Gastroesophageal sphincter (tissue), 4 donors: ENCODE measurements around the gene TBC1D25. TPM values are rescaled to one million over a fixed set of nuclear protein-coding genes. Genes with fewer than 3 reads are reported as not detected.
A peak's percentile ranks its signal among the peaks of the same experiment; 100 is the strongest.
"Not testable (repeated sequence)": the region's sequence is repeated elsewhere in the genome, so short reads cannot be mapped to it uniquely, and the experiment has no call there.

Experiments used
- ATAC-seq: fragments of 150-250 bp; one replicate; pipeline ENCODE4 v1.9.1; 2016; ENCODE audit warnings: mild to moderate bottlenecking, moderate library complexity
- H3K27ac ChIP-seq, 4 donors: fragments of 200-600 bp; sonication (generic) in 3 of 4; 1 replicate in 3 of 4; 2 replicates in 1 of 4; pipeline ENCODE4 v1.5.1; 2016 to 2019
- H3K27me3 ChIP-seq: fragments of 200-600 bp; sonication (generic); one replicate; pipeline ENCODE4 v1.5.1; 2019
- H3K36me3 ChIP-seq, 2 donors: fragments of 200-600 bp; sonication (generic); one replicate each; pipeline ENCODE4 v1.5.1; 2019; ENCODE audit warnings: control low read depth in 1 of 2
- H3K4me1 ChIP-seq, 3 donors: fragments of 200-600 bp; sonication (generic); 1 replicate in 2 of 3; 2 replicates in 1 of 3; pipeline ENCODE4 v1.5.1; 2016 to 2019; ENCODE audit warnings: control low read depth in 2 of 3
- H3K4me3 ChIP-seq, 2 donors: fragments of 200-600 bp; sonication (generic); one replicate each; pipeline ENCODE4 v1.5.1; 2019; ENCODE audit warnings: mild to moderate bottlenecking in 1 of 2, moderate library complexity in 1 of 2
- H3K9me3 ChIP-seq, 3 donors: fragments of 200-600 bp; sonication (generic); one replicate each; pipeline ENCODE4 v1.5.1; 2017 to 2019; ENCODE audit warnings: control low read depth in 2 of 3
- CTCF ChIP-seq, 4 experiments: fragments of 200-600 bp in 2 of 4; fragments of 450-650 bp in 2 of 4; sonication (generic) in 1 of 4; IDR thresholded peaks; one replicate each; pipeline ENCODE4 v1.5.1; 2017 to 2019; ENCODE audit warnings: antibody characterized with exemption in 4 of 4, mild to moderate bottlenecking in 2 of 4, moderate library complexity in 2 of 4
- EP300 ChIP-seq: sonication (generic); formaldehyde crosslinking; IDR thresholded peaks from one replicate; pipeline ENCODE4 v1.6.1; 2017; ENCODE audit warnings: antibody characterized with exemption, mild to moderate bottlenecking
- POLR2A ChIP-seq, 2 donors: fragments of 450-650 bp; IDR thresholded peaks; one replicate each; pipeline ENCODE4 v1.6.1; 2017; ENCODE audit warnings: antibody characterized with exemption in 2 of 2, mild to moderate bottlenecking in 2 of 2, moderate library complexity in 1 of 2
- POLR2AphosphoS5 ChIP-seq: sonication (generic); formaldehyde crosslinking; IDR thresholded peaks from one replicate; pipeline ENCODE4 v1.6.1; 2017; ENCODE audit warnings: antibody characterized with exemption
- WGBS, 2 donors: methylation state at CpG; one replicate each; pipeline ENCODE4 v1.1.5; 2018; ENCODE audit warnings: low coverage in 1 of 2; 5-methylcytosine and 5-hydroxymethylcytosine counted together
- total RNA-seq, 4 donors: library from RNA; depleted of rRNA; stranded (reverse); fragments of >200 nt; gene quantifications; one replicate each; pipeline ENCODE4 v1.1.0, GENCODE V29; 2016

The TBC1D25 gene
- total RNA-seq, 4 donors from 2014 or later = 8.4 to 16.9 (median 12.7) TPM

- Histone ChIP-seq H3K27me3 (no peaks in the 10 kb centered on the region), H3K4me1 (peaks cover 0 to 16% (median 0%) of the 10 kb centered on the region in 3 donors), H3K4me3 (peak overlapping the region; percentile 49 to 74), H3K36me3 (peaks cover 0 to 20% of the 10 kb centered on the region in 2 donors), H3K9me3 (no peaks in the 10 kb centered on the region), H3K27ac (peak overlapping the region; percentile 55 to 94 (median 88))
- peak; percentile 44 for ATAC-seq
- WGBS, 2 donors = 0 to 32% methylated on average over 5 to 12 of the region's 12 CpGs
- TF ChIP-seq EP300 (no peak), POLR2A (IDR thresholded peaks at IDR 0.05) (no peak)
These were observed 488 bp downstream of the TBC1D25 start for GRCh38 chrX:48540028-48540375.

- no peak for ATAC-seq
- Histone ChIP-seq H3K27ac (peak overlapping the region in 3 of 4 donors; percentile 87 to 94 (median 88)), H3K9me3 (no peaks in the 10 kb centered on the region), H3K27me3 (no peaks in the 10 kb centered on the region), H3K36me3 (peaks cover 0 to 25% of the 10 kb centered on the region in 2 donors), H3K4me1 (peaks cover 0 to 16% (median 0%) of the 10 kb centered on the region in 3 donors), H3K4me3 (peak overlapping the region; percentile 49 to 74)
- 41 to 82% methylated on average over 3 to 6 of the region's 7 CpGs for WGBS, 2 donors
- TF ChIP-seq POLR2A (IDR thresholded peaks at IDR 0.05) (no peak), EP300 (no peak), POLR2AphosphoS5 (no peak)
These were observed 966 bp downstream of the TBC1D25 start for GRCh38 chrX:48540480-48540879.

- no peak for ATAC-seq
- H3K27me3 ChIP-seq = no peaks in the 10 kb centered on the region
- peaks cover 0 to 29% of the 10 kb centered on the region in 2 donors for H3K36me3 ChIP-seq
- no peak overlapping the region for H3K27ac ChIP-seq
- WGBS, 2 donors = 62 to 73% methylated on average over 3 to 4 of the region's 10 CpGs
- H3K9me3 ChIP-seq = no peaks in the 10 kb centered on the region
- no peak for TF ChIP-seq CTCF (IDR thresholded peaks at IDR 0.05)
- no peak for TF ChIP-seq EP300
- TF ChIP-seq POLR2A (IDR thresholded peaks at IDR 0.05) = no peak
- no peak for TF ChIP-seq POLR2AphosphoS5
- H3K4me1 ChIP-seq = peaks cover 0 to 16% (median 0%) of the 10 kb centered on the region in 3 donors
- no peak overlapping the region for H3K4me3 ChIP-seq
These were observed 1.8 kb downstream of the TBC1D25 start for GRCh38 chrX:48541140-48541814.

GRCh38 chrX:48548871-48549270 lies 9.4 kb downstream of the TBC1D25 start:
- H3K27ac ChIP-seq = no peak overlapping the region
- H3K9me3 ChIP-seq = no peaks in the 10 kb centered on the region
- no peak for ATAC-seq
- no peaks in the 10 kb centered on the region for H3K4me1 ChIP-seq
- H3K4me3 ChIP-seq = no peak overlapping the region
- peaks cover 0 to 64% of the 10 kb centered on the region in 2 donors for H3K36me3 ChIP-seq
- 83 to 89% methylated on average over 3 of the region's 3 CpGs for WGBS, 2 donors
- TF ChIP-seq POLR2AphosphoS5 (no peak), EP300 (no peak), POLR2A (IDR thresholded peaks at IDR 0.05) (no peak), CTCF (IDR thresholded peaks at IDR 0.05) (no peak)
- no peaks in the 10 kb centered on the region for H3K27me3 ChIP-seq

GRCh38 chrX:48555731-48556325 lies 16.3 kb downstream of the TBC1D25 start:
- not testable (repeated sequence) for H3K27ac ChIP-seq, H3K27me3 ChIP-seq, H3K9me3 ChIP-seq, H3K4me1 ChIP-seq, H3K4me3 ChIP-seq, ATAC-seq
- WGBS, 2 donors = 68 to 91% methylated on average over 3 to 5 of the region's 9 CpGs
- H3K36me3 ChIP-seq = peaks cover 0 to 74% of the 10 kb centered on the region in 2 donors

GRCh38 chrX:48558271-48558670 lies 18.8 kb downstream of the TBC1D25 start:
- H3K36me3 ChIP-seq = peaks cover 0 to 68% of the 10 kb centered on the region in 2 donors
- H3K4me3 ChIP-seq = no peak overlapping the region
- 71 to 72% methylated on average over 1 to 3 of the region's 4 CpGs for WGBS, 2 donors
- no peaks in the 10 kb centered on the region for H3K27me3 ChIP-seq
- TF ChIP-seq POLR2A (IDR thresholded peaks at IDR 0.05) (no peak), POLR2AphosphoS5 (no peak), EP300 (no peak), CTCF (IDR thresholded peaks at IDR 0.05) (no peak)
- H3K4me1 ChIP-seq = no peaks in the 10 kb centered on the region
- ATAC-seq = peak; percentile 53
- no peaks in the 10 kb centered on the region for H3K9me3 ChIP-seq
- no peak overlapping the region for H3K27ac ChIP-seq
